T1000 (cell line): ENCODE measurements around the gene KLHL40.
A peak's percentile ranks its signal among the peaks of the same experiment; 100 is the strongest.

ENCODE experiments used
- DNase-seq: peaks from one replicate; lab custom pipeline; 2025; ENCODE audit warnings: mixed read lengths; lab: John Stamatoyannopoulos, UW

KLHL40 gene

DNA sequence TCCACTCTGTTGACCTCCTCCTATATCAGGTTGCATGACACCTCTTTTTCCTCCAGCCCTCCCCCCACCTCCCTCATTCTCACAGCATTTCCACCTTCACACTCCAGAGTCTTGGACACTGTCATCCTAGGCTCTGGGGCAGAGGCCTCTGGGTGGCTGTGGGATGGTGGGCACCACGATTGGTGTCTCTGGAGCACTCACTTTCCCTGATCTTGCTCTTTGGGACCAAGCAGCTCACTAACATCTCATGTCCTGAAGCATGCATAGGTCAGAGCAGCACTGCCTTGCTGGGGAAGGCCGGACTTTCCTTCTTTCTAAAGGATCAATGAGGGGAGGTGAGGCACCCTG, 16.9 kb upstream of the KLHL40 start:
- DNase-seq, result no peak

GRCh38 chr3:42668793-42669217, 16.5 kb upstream of the KLHL40 start:
- no peak for DNase-seq

DNA sequence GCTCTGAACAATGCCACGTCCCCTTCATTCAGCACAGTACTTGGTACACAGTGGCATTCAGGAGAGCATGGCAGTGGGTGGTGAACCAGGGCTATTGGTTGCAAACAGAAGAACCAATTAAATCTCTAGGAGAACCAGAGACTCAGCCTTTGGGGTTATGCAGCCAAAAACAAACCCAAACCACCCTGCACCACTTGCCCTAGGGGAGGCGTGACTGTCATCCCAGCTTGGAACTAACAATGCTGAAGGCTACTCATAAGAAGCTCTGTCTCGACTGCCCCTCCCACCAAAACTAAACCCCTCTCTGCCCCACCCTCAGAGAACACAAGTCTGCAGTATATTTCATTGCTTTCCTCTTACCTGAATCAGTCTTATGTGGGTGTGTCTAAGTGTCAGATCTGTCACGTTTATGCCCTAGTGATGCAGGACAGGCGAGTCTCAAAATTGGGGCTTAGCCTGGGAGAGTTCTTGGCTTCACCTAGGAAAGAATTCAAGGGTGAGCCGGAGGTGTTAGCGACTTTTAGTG, 15.2 kb upstream of the KLHL40 start:
- DNase-seq, result no peak

DNA sequence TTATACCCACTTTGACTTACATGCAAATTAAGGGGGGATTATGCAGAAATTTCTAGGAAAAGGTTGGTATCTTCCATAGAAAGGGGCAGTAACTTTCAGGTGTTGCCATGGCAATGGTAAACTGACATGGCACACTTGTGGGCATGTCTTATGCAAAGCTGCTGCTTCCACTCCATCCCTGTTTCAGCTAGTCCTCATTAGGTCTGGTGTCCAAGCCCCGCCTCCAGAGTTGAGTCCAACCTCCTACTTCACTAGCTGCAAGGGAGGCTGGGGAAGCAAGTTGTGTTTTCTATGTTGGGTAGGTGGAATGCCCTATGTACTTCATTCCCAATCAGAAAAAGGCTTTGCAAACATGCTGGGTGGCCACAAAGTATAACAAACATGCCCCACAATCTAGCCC, 14.7 kb upstream of the KLHL40 start:
- no peak for DNase-seq

DNA sequence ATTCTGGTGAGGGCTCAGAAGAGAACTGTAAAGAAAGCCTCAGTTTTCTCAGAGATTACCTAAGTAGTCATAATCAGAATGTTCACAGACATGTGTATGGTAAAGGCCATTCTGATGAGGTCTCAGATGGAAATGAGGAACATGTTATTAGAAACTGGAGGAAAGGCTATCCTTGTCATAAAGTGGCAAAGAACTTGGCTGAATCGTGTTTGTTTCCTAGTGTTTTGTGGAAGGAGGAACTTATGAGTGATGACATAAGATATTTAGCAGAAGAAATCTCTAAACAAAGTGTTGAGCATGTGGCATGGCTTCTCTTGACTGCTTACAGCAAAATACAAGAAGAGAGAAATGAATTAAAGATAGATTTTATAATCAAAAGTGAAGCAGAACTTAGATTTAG, 12.8 kb upstream of the KLHL40 start:
- no peak for DNase-seq

- DNase-seq, result no peak
These were observed 12.3 kb upstream of the KLHL40 start for GRCh38 chr3:42673082-42673481.

DNA sequence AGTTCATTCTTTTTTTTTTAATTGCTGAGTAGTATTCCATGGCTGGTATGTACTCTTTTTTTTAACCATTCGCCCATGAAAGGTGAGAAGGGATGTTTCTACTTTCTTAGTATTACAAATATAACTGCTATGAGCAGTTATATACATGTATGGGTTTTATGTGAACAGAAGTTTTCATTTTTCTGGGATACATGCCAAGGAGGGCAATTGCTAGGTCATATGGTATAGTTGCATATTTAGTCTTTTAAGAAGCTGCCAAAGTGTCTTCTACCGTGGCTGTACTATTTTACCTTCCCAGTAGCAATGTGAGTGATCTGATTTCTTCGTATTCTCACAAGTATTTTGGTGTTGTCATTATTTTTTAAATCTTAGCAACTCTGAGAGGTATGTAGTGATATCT, 11.2 kb upstream of the KLHL40 start:
- DNase-seq, result no peak

- DNase-seq, result no peak
These were observed 9.4 kb upstream of the KLHL40 start for GRCh38 chr3:42675909-42676308.

- DNase-seq, result no peak
These were observed 6.9 kb upstream of the KLHL40 start for GRCh38 chr3:42678447-42678846.

DNA sequence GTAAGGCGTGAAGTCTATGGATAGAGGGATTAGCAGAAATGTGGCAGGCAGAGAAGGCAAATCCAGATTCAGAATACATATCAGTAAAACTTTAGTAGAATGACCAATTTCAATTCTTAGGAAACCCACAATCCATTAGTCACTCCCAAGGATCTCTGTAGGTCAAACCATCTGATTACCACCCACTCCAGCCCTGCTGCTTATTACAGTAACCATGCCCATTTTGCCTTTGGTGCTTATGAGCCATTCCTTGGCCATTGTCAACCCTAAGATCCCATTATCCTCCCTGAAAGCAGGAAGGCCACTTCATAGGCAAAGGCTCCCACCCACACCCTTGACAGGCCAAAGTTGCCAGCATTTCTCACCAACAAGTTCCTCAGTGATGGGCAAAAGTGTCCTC, 5.1 kb upstream of the KLHL40 start:
- no peak for DNase-seq

DNA sequence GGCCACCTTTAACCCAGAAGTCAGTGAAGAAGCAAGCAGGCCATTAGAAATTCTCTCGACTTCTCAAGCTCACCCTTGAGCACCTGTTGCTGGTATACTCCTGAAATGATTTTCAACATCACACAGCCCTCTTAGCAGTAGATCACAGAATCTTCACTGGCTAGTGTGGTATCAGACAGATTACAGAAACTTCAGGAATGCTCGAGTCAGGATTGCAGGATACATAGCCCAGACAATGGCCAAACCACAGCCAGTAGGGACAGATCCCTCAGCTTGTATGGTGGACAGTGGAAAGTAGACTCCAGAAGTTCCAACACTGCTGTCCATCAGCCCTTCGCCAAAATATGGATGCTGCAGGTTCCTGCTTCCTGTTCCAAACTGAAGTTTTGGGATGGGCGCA, 4.5 kb upstream of the KLHL40 start:
- no peak for DNase-seq

- DNase-seq, result no peak
These were observed 3.8 kb upstream of the KLHL40 start for GRCh38 chr3:42681361-42682038.

DNA sequence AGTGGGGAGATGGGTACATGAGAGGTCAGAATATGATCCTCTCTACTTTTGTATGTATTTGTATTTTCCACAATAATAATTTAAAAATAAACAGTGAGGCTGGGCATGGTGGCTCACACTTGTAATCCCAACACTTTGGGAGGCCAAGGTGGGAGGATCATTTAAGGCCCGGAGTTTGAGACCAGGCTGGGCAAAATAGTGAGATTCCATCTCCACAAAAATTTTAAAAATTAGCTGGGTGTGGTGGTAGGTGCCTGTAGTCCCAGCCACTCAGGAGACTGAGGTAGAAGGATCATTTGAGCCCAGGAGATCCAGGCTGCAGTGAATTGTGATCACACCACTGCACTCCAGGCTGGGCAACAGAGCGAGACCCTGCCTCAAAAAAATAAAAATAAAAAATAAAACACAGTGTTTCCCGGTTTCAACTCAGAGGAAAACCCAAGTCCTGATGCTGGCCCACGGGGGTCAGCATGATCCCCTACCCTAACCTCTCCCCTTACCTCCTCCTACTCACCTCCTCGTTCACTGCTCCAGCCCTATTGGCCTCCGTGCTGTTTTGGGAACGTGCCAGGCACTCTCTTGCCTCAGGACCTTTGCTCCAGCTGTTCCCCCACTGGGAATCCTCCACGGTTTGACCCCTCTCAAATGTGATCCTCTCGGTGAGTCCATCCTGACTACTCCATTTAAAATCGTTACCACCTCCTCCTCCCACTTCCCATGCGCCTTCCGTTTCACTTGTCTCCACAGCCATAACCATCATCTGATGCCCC, 2.9 kb upstream of the KLHL40 start:
- DNase-seq, result no peak

DNA sequence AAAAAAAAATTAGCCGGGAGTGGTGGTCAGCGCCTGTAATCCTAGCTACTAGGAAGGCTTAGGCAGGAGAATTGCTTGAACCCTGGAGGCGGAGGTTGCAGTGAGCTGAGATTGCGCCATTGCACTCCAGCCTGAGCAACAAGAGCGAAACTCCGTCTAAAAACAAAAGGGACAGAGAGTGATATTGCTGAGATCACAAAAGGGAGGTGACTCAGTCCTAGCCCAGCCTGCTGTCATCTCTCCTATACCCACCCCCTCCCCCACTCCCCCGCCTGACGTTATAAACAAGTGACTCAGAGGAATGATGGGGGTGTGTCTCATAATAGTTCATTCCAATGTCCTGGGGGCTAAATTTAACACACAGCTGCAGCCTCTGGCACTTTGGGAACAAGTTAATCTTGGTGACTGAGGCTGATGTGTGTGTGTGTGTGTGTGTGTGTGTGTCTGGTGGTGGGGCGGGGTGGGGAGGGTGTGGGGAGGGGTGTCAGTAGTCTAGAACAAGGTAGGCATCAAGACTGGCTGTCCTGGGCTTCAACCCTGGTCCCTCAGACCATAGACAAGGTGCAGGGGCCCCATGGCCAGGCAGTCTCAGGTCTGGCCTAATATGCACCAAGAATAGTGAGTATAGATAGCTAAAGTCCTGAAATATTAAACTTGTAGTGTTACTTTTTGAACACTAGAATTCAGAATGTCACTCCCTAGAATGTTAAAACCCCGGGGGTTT, 1.3 kb upstream of the KLHL40 start:
- DNase-seq, result peak; percentile 83

DNA sequence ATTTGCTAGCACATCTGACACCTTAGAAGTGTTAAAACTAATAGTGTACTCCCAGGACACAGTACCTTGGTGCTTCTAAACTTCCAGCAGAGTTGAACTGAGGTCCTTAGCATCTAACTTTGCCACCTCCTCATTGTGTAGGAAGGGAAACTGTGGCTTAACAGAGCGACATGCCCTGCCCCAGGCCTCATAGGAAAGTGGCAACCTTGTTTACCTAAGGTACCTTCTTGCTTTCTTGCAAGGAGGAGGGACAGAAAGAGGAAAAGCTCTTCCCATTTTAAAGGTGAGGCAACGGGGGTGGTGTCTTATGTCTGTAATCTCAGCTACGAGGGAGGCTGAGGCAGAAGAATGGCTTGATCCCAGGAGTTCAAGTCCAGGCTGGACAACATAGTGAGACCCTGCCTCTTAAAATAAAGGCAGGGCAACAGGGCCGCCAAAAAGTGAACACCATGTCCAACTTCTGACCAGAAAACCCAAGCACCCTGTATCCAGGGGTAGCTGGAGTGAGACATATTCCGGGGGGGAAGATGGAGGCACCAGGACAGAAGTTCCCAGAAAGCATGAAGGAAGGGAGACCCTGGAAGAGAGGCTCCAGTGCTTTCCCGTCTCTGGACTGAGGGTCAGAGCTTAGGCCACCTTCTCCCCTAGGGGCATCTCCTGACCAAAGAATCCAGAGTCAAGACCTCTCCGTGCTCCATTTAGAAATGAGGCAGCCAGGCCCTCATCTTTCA, 540 bp upstream of the KLHL40 start:
- DNase-seq, result no peak

DNA sequence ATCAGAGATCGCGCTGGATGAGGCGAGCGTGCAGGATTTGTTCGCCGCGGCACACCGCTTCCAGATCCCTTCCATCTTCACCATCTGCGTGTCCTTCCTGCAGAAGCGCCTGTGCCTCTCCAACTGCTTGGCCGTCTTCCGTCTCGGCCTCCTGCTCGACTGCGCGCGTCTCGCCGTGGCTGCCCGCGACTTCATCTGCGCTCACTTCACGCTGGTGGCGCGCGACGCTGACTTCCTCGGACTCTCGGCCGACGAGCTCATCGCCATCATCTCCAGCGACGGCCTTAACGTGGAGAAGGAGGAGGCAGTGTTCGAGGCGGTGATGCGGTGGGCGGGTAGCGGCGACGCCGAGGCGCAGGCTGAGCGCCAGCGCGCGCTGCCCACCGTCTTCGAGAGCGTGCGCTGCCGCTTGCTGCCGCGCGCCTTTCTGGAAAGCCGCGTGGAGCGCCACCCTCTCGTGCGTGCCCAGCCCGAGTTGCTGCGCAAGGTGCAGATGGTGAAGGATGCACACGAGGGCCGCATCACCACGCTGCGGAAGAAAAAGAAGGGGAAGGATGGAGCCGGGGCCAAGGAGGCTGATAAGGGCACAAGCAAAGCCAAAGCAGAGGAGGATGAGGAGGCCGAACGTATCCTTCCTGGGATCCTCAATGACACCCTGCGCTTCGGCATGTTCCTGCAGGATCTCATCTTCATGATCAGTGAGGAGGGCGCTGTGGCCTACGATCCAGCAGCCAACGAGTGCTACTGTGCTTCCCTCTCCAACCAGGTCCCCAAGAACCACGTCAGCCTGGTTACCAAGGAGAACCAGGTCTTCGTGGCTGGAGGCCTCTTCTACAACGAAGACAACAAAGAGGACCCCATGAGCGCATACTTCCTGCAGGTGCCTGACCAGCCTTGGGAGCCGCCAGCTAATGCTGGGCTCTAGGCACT, 819 bp downstream of the KLHL40 start:
- DNase-seq, result no peak

DNA sequence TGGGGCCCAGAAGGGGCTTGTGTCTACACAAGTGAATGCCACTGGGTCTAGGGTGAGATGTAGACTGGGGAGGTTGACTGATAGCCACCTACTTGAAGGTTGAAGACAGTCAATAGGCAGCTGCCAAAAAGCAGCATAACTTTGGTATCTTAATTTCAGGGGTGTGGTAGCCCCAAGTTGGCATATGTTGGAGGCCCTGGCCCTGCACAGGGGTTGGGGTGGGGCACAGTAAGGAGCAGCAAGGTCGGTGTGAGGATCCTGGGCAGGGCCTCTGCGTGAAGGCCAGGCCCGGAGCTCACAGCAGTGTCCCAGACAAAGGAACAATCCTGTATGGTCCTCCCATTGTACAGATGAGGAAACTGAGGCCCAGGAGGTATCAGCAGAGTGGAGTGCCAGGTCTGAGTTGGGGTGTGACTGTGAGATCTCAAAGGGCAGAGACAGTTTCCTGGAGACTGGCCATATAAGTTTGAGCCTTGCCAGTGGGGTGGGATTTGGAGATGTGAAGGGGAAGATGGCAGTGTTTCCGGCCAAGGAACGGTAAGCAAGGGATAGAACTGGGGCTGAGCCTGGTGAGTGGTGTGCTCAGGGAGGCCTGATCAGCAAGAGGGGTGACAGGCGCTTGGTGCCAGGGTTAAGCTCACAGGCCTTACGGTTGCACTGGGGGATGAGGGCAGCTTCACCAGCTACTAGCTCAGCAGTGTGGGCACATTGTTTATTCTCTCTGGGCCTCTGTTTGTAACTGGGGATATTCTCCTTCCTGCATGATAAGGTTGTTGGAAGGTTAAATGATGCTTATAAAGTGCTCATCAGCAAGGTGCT, 1.7 kb downstream of the KLHL40 start:
- DNase-seq, result no peak

GRCh38 chr3:42688016-42688415, 2.7 kb downstream of the KLHL40 start:
- DNase-seq, result no peak

DNA sequence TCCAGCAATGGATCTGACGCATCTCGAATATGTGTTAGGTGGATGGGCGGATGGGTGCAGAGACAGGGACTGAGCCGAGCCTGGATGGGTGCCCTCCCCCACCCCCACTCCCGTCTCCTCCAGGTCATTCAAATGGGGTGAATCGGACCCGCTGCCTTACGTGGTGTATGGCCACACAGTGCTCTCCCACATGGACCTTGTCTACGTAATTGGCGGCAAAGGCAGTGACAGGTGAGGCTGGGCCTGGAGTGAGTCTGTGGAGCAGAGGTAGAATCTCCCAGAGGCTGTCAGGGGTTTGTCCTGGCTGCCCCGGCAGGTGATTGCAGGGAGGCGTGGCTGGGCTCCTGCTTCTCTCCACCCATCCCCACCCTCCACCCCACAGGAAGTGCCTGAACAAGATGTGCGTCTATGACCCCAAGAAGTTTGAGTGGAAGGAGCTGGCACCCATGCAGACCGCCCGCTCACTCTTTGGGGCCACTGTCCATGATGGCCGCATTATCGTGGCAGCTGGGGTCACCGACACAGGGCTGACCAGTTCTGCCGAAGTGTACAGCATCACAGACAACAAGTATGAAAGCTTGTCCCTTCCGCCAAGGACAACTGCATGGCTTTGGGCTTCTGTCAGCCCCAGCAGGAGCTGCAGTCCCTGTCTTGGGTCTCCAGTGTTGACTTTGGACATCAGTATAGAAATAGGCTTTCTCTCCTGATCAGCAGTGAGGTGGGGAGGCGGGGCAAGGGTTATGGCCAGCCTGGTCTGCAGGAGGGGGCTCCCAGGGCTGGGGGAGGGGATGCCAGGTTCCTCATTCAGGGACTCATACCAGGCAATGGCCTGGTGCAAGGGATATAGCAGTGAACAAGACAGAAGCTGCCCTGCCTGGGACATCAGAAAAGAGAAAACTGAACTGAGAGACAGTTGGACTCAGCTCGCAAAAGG, 3.4 kb downstream of the KLHL40 start:
- no peak for DNase-seq
